ENCODE data around the gene RPL10A.

The RPL10A gene

GRCh38 chr6:35475573-35475972 is 7.4 kb downstream of the RPL10A start:
- no peak for DNase-seq (ENCODE audit: low read depth in 2 of 2)

DNA sequence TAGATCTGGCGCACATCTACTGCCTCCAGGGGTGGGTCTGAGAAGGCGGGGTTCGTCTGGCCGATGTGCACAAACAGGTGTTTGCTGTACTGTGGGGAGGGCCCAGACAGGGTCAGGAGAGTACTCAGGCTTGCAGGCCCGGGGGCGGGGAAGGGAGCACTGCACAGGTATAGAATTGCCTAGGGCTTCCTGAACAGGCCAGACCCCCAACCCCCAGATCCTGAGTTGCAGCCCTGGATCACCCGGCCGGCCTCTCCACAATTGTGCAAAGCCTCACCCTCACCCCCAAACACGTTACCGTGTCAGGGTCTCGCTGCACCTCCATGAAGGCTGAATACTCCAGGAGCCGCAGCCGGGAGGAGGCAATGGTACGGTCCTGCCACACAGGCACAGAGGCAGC is 7.8 kb downstream of the RPL10A start:
- DNase-seq (ENCODE audit: low read depth in 2 of 2) = no peak

- no peak for DNase-seq (ENCODE audit: low read depth in 2 of 2)
Measured at GRCh38 chr6:35477028-35477427, 8.8 kb downstream of the RPL10A start.

GRCh38 chr6:35477551-35478179 is 9.5 kb downstream of the RPL10A start:
- DNase-seq (ENCODE audit: low read depth in 2 of 2) = no peak

- no peak for DNase-seq (ENCODE audit: low read depth in 2 of 2)
Measured at GRCh38 chr6:35478259-35478658, 10.1 kb downstream of the RPL10A start.

- no peak for DNase-seq (ENCODE audit: low read depth in 2 of 2)
Measured at GRCh38 chr6:35480176-35480575, 12.0 kb downstream of the RPL10A start.

- DNase-seq (ENCODE audit: low read depth in 2 of 2) = no peak
Measured at GRCh38 chr6:35481226-35481625, 13.0 kb downstream of the RPL10A start.

DNA sequence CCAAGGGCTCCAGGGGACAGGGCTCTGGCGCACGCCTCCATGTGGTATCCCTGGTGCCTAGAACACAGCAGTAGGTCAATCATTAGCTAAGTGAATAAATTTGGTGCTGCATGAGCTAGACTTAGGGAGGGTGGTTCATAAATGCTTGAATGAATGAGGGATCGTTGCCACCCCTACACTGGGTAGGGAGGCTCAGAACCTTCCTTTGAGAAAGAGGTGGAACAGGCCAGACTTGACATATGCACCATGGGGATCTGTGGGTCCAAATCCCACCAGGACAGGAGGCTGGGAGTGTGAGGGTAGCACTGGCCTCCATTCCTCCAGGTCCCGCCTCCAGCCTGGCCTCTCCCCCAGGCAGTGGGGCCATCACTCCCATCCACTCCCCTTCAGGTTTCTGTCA is 14.9 kb downstream of the RPL10A start:
- DNase-seq (ENCODE audit: low read depth in 2 of 2) = no peak

GRCh38 chr6:35483490-35483889 is 15.3 kb downstream of the RPL10A start:
- DNase-seq (ENCODE audit: low read depth in 2 of 2) = no peak

- DNase-seq (ENCODE audit: low read depth in 2 of 2) = no peak
Measured at GRCh38 chr6:35483893-35484645, 15.9 kb downstream of the RPL10A start.

DNA sequence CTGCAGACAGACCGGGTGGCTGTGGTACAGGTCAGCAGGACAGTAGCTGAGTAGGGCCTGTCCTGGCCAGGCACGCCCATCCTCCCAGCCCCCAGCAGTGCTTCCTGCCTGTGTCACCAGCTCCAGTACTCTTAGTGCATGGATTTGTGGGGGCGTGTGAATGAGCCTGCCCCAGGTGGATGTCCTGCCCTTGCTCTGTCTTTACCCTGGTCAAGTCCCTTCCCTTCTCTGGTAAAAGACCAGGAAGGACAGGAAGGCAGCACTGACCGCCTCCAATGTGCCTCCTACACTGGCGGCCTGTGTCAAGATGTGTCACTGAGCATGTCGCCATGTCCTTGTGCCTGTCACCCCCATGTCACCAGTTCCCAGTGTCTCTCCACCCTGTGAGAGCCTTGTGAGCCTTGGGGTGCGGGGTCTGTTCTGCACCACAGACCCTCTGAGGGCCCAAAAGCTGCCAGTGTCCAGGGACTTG is 16.8 kb downstream of the RPL10A start:
- no peak for DNase-seq (ENCODE audit: low read depth in 2 of 2)

- no peak for DNase-seq (ENCODE audit: low read depth in 2 of 2)
Measured at GRCh38 chr6:35485402-35485877, 17.2 kb downstream of the RPL10A start.

DNA sequence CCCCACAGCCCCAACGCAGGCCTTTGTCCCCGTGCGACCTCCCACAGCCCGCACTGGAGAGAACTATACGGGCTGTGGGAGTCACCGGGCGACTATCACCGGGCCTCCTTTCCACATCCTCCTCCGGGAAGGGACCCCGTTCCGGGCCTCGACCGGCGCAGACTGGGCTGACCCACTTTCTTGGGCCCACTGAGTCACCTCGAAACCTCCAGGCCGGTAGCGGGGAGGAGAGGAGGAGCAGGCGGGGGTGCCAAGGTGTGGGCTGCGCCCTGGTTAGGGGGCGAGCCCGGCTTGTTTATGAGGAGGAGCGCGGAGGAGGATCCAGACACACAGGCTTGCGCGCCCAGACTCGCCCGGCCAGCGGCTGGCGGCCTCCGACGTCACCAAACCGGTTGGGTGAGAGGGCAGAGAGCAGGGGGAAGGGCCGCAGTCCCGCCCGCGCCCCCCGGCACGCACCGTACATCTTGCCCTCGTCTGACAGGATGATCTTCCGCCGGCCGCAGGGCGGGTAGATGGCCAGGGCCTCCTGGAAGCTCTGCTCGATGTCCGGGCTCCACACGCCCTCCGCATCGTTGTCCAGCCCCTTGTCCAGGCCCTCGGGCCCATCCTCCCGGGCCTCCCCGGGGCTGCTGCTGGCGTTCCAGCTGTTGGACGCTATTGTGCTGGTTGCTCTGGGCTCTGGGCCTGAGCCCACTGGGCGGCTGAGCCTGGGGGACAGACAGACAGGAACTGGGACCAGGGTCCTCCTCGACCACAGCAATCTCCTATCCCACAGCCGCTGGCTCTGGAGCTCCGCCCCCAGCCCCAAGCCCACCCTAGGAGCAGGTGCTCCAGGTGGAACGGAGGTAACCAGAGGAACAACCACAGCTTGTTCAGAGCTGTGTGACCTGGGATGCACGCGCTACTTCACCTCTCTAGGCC is 18.1 kb downstream of the RPL10A start:
- no peak for DNase-seq (ENCODE audit: low read depth in 2 of 2)

- DNase-seq (ENCODE audit: low read depth in 2 of 2) = no peak
Measured at GRCh38 chr6:35487658-35488516, 19.7 kb downstream of the RPL10A start.

GRCh38 chr6:35488517-35488862 is 20.3 kb downstream of the RPL10A start:
- no peak for DNase-seq (ENCODE audit: low read depth in 2 of 2)

DNA sequence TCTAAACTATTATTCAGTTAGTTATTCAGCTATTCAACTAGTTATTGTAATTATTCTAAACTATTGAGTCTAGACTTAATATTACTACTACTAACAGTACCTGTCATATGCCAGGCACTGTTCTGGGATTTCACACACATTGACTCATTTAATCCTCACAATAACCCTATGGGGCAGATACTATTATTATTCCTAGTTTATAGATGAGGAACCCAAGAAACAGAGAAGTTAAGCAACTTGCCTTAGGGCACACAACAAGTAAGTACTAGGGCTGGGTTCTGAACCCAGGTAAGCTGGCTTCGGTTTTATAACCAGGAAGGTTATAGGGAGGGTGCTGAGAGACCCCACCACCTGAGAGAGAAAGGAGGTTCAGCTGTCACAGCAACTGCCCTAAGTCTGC is 20.9 kb downstream of the RPL10A start:
- no peak for DNase-seq (ENCODE audit: low read depth in 2 of 2)

DNA sequence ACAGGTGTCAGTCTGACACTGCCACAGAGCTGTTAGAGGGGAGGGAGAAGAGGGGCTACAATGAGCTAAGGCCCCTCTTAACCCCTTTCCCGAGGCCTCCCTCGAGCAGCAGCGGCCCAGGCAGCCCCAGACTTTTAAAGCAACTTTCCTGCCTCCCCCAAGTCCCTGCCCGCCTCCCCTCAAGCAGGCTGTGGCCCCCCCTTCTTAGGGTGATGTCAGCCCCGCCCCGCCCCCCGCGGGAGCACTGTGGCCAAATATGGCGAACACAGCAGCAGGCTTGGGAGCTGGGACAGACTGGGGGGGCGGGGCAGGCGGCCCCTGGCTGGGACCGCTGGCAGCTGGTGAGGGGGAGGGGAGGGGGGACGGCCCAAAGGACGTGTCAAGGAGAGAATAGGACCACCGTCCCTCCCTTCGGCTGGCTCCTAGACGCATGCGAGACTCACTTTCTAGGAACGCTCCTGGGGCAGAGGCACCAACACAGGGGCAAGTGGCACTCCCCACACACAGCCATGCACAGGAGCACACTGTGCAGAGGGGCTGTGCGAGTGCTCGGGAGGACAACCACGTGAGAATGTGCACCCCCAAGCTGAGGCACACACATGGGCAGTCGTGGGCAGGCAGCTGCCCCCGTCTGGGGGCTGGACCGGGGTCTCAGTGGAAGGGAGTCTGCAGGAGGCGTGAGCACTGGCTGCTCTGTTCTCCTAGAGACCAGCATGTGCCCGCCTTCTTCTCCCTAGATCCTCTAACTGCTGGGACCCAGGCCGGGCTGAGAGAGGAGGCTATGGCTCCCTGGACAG is 22.0 kb downstream of the RPL10A start:
- DNase-seq (ENCODE audit: low read depth in 2 of 2) = no peak

DNA sequence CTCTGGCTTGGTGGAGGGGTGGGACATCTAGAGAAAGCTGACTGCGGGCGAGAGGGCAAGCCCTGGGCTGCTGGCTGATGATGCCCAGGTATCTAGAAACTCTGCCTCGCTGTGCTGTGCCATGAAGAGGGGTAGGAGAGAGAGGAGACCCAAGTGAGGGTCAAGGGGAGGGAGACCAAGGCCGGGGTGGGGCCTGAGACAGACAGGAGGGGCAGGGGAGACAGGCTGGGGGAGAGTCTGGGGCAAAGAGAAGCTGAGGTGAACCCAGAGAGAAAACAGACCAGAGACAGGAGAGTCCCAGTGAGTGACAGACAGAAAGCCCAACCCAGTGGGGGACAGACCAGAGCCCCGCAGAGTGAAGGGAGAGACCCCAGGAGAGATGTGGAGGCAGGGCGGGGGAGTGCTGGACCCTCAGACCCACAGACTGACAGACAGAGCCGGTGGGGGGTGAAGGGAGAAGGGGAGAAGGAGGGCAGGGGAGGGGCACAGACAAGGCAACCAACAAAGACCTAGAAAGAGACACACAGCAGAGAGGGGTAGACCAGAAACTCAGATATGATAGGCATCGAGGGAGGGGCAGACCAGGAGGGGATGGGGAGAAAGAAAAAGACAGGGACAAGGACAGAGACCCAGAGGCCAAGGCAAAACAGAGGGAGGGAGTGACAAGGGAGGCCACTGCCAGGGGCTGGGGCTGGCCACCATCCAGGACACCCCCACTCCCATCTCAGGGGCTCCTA is 22.8 kb downstream of the RPL10A start:
- DNase-seq (ENCODE audit: low read depth in 2 of 2) = no peak

DNA sequence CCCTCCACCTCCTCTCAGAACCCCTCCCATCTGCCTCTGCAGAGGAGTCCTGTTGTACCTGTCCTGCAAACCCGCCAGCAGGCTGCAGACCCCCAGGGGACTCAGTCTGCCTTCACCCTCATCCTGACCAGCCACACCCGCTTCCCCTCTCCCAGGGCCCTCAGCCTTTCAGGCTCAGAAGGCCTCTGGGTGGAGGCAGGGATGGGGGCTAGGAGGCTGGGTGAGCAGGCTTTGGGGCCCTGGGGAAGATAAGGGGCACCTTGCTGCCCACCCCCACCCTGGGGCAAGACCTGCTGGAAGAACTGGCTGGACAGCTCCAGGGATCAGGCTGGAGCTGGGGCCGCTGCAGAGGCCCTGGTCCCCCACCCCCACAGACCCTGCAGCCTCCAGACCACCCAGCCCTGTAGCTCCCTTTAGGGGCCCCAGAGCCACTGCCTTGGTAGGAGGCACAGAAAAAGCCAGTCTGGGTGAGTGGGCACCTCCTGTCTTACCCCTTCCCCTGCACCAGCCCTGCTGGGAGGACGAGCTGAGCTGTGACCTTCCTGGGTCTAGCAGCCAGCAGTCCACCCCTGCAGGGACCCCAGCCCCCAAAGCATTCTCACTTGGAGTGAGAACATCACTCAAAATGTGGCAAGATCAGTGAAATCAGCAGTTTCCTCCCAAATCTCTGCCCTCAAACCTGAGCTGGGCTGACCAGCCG is 23.5 kb downstream of the RPL10A start:
- no peak for DNase-seq (ENCODE audit: low read depth in 2 of 2)
